ENCODE data around the gene NTRK1.

Gene NTRK1

GRCh38 chr1:156883919-156884318 lies 23.3 kb downstream of the NTRK1 start:
- no peak for DNase-seq

- no peak for DNase-seq
These were observed 24.0 kb downstream of the NTRK1 start for GRCh38 chr1:156884560-156885184.

- no peak for DNase-seq
These were observed 24.6 kb downstream of the NTRK1 start for GRCh38 chr1:156885314-156885713.

GRCh38 chr1:156885880-156886355 lies 25.3 kb downstream of the NTRK1 start:
- no peak for DNase-seq

- DNase-seq = no peak
These were observed 26.1 kb downstream of the NTRK1 start for GRCh38 chr1:156886583-156887281.

- DNase-seq = no peak
These were observed 26.7 kb downstream of the NTRK1 start for GRCh38 chr1:156887317-156887716.

- no peak for DNase-seq
These were observed 27.1 kb downstream of the NTRK1 start for GRCh38 chr1:156887734-156888133.

- DNase-seq = peak; percentile 72
These were observed 29.3 kb downstream of the NTRK1 start for GRCh38 chr1:156889802-156890580.

- peak; percentile 88 for DNase-seq
These were observed 31.8 kb downstream of the NTRK1 start for GRCh38 chr1:156892190-156893047.

- no peak for DNase-seq
These were observed 32.6 kb downstream of the NTRK1 start, which contains the start of gene PEAR1 for GRCh38 chr1:156893048-156893953. Gene PEAR1, plus strand, starts transcription at chr1:156893718. Its CDS starts 10,209 bp downstream, at chr1:156903927.

GRCh38 chr1:156894001-156894400 lies 33.3 kb downstream of the NTRK1 start:
- no peak for DNase-seq

- DNase-seq = no peak
These were observed 34.2 kb downstream of the NTRK1 start for GRCh38 chr1:156894711-156895454.

GRCh38 chr1:156895455-156895812 lies 34.8 kb downstream of the NTRK1 start:
- no peak for DNase-seq

GRCh38 chr1:156895927-156896326 lies 35.3 kb downstream of the NTRK1 start:
- DNase-seq = no peak

GRCh38 chr1:156896490-156897033 lies 35.9 kb downstream of the NTRK1 start:
- DNase-seq = no peak

- no peak for DNase-seq
These were observed 36.6 kb downstream of the NTRK1 start for GRCh38 chr1:156897078-156897825.

GRCh38 chr1:156898161-156898566 lies 37.5 kb downstream of the NTRK1 start:
- DNase-seq = no peak

GRCh38 chr1:156898971-156899664 lies 38.5 kb downstream of the NTRK1 start:
- no peak for DNase-seq
